COLO668 (cell line): ENCODE measurements around the gene WLS.

ENCODE experiments used
- DNase-seq: peaks from one replicate; lab custom pipeline; 2025; ENCODE audit not compliant: unreplicated experiment; lab: John Stamatoyannopoulos, UW

The WLS gene

GRCh38 chr1:68103884-68104554 lies 128.3 kb downstream of the WLS start:
- DNase-seq = no peak

DNA sequence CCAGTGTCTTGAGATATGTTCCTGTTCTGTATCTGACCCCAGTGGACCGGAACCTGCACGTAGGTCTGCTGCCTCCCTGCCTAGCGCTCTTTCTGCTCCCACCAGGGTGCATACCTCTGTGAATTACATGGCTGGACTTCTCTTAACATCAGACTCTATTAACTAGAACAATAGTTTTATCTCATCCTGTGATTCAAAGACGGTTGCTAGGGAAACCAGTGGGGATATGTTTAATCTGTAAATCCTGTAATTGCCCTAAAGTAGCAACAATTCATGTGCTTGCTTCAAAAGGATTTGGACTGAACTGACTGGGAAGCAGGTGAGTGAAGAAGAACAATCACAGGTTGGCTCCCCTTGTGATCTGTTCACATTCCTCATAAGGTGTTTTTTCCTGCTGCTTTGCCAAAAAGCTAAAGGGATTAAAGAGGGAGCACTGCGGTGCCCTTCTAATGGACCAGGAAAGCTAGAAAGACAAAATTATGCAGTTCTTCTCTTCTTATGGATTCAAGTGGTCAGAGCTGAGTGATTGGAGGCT lies 129.2 kb downstream of the WLS start:
- no peak for DNase-seq

DNA sequence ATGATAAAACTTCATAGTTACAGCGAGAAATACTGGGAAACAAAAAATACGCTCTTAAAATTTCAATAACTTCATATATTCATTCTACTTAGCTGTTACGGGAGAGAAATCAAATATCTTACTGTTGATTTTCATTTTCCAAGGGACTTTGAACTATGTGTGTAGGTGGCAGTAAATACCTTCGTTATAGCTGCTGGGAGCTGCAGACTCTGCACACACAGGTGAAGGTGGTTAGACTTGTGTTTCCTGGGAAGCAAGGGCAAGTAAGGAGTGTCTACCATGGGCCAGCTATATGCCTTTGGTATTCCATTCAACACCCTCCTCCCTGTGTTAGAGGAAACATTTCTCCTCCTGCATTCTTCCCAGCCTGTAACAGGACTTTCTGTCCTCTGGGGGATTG lies 130.5 kb downstream of the WLS start:
- no peak for DNase-seq

GRCh38 chr1:68100571-68100970 lies 131.8 kb downstream of the WLS start:
- DNase-seq = no peak

GRCh38 chr1:68093737-68094136 lies 138.6 kb downstream of the WLS start:
- DNase-seq = no peak

DNA sequence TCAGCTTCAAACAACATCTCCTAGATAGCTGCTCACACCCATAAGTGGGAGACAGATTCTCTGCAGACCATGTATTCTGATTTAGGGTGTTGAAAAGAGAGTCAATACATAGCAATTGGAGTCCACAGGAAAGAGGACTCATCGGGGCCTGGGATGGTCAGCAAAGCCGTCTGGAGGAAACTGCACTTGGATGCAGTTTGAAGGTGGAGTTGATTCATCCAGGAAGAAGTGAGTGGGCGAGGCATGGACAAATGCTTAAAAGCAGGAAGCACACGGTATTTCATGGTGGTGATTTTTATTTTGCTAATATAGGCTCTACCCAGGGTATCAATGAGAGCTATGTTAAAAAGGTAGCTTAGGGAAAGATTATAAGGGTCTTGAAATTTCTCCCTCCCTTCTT lies 145.1 kb downstream of the WLS start:
- no peak for DNase-seq

DNA sequence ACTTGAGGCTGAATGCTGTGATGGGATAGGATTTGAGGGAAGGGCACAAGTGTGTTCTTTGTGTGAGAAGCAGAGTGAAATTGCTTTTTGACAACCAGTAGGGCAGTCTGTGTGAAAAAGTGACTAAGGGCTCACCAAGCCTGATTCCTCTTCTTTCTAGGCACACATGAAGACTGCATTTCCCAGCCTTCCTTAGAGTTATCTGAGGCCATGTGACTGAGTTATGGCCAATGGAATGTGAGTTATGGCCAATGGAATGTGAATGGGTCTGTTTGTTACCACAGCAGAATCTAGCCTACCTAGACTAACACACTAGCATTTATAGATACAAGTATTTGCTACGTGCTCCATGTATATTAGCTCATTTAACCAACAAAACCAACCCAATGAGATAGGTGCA lies 146.6 kb downstream of the WLS start:
- DNase-seq = no peak

GRCh38 chr1:68083686-68084085 lies 148.6 kb downstream of the WLS start:
- no peak for DNase-seq

DNA sequence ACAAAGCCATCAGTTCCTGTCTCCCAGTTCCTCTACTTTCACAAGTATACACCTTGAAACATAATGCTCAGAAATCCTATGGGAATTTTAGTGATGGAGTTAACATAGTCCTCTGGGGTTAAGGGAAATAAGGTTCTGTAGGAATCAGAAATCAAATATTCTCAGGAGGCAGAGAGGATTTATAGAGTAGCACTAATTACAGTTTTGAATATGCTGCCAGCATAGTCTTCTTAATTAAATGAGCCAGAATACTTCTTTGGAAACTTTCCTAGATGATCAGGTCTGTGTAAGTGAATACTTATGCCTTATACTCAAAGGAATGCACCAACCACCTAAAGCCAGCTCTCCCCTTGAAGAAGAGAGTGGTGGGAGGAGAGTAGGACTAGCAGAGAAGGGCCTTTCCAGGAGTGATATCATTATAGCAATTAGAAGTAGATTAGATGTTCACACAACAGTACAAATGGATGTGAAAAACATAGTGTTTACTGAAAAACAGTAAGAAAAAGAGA lies 150.5 kb downstream of the WLS start:
- no peak for DNase-seq

GRCh38 chr1:68078647-68079046 lies 153.7 kb downstream of the WLS start:
- no peak for DNase-seq
